GM18511 (cell line): ENCODE measurements around the gene LRRC4.

Experiments used
- ATAC-seq: cut with Tn5 transposase; IDR thresholded peaks from one replicate; pipeline ENCODE4 v1.9.1; 2021; ENCODE audit warnings: mild to moderate bottlenecking, moderate library complexity; ENCODE audit not compliant: unreplicated experiment

The LRRC4 gene

GRCh38 chr7:128030654-128031611 is at the start of gene LRRC4:
Gene LRRC4 (minus strand): TSS chr7:128031437. CDS start chr7:128030640, 797 bp downstream.
- ATAC-seq: peak; percentile 53

- ATAC-seq: no peak
Measured at GRCh38 chr7:128080169-128080568, 48.9 kb upstream of the LRRC4 start.

- ATAC-seq: no peak
Measured at GRCh38 chr7:128078309-128078708, 47.1 kb upstream of the LRRC4 start.

GRCh38 chr7:128076796-128077271 is 45.6 kb upstream of the LRRC4 start:
- ATAC-seq: no peak

GRCh38 chr7:128076196-128076795 is 45.1 kb upstream of the LRRC4 start:
- no peak for ATAC-seq

GRCh38 chr7:128075242-128076095 is 44.2 kb upstream of the LRRC4 start:
- ATAC-seq: no peak

- ATAC-seq: no peak
Measured at GRCh38 chr7:128074736-128075135, 43.5 kb upstream of the LRRC4 start.

GRCh38 chr7:128074336-128074735 is 43.1 kb upstream of the LRRC4 start:
- ATAC-seq: no peak

- no peak for ATAC-seq
Measured at GRCh38 chr7:128073671-128074310, 42.6 kb upstream of the LRRC4 start.

GRCh38 chr7:128071801-128072200 is 40.6 kb upstream of the LRRC4 start:
- no peak for ATAC-seq

- ATAC-seq: no peak
Measured at GRCh38 chr7:128071376-128071775, 40.1 kb upstream of the LRRC4 start.

GRCh38 chr7:128069373-128070364 is 38.4 kb upstream of the LRRC4 start:
- no peak for ATAC-seq

GRCh38 chr7:128068785-128069184 is 37.5 kb upstream of the LRRC4 start:
- ATAC-seq: no peak

- ATAC-seq: no peak
Measured at GRCh38 chr7:128067983-128068382, 36.7 kb upstream of the LRRC4 start.

- no peak for ATAC-seq
Measured at GRCh38 chr7:128066858-128067257, 35.6 kb upstream of the LRRC4 start.

GRCh38 chr7:128066395-128066794 is 35.2 kb upstream of the LRRC4 start:
- ATAC-seq: no peak

GRCh38 chr7:128065872-128066271 is 34.6 kb upstream of the LRRC4 start:
- no peak for ATAC-seq

GRCh38 chr7:128063088-128063487 is 31.9 kb upstream of the LRRC4 start:
- ATAC-seq: no peak

GRCh38 chr7:128060018-128060417 is 28.8 kb upstream of the LRRC4 start:
- ATAC-seq: no peak
